ENCODE measurements around the gene HIKESHI.
"Not testable (repeated sequence)": the region's sequence is repeated elsewhere in the genome, so short reads cannot be mapped to it uniquely, and the experiment has no call there.

HIKESHI gene, protein sequence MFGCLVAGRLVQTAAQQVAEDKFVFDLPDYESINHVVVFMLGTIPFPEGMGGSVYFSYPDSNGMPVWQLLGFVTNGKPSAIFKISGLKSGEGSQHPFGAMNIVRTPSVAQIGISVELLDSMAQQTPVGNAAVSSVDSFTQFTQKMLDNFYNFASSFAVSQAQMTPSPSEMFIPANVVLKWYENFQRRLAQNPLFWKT

DNA sequence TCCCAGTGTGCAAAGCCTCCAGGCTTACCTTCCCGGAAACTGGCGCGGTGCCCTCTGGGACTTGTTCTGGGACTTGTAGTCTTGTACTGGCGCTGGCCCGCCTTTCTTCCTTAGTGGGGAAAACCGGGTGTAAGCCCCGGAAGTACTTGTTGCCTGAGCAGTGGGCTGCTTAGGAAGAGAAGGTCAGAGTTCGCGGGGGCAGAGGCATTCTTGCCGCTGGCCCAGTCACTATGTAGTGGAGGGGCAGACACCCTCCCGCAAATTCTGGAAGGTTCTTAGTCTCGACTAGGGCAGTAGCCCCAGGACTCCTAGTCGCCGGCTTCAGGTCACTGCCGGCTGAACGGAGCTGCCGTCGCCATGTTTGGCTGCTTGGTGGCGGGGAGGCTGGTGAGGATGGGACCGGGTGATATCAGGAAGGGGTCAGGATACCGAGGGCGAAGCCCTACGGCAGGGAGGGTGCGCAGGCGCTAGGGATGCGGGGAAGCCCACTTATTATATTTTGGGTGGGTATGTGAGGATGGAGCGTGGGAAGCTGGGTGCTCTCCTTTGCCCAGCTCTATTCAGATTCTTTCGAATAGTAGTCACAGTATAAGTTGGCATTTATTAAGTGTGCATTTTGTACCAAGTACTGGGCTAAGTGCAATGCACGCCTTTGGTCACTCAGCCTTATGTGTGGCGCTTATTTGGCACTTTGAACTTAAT is at the start of gene HIKESHI:
Gene HIKESHI (plus strand): TSS at position 149 of the 702 bp plus-strand sequence. CDS start 209 bp downstream, at position 358.
- no peak for FAIRE-seq

DNA sequence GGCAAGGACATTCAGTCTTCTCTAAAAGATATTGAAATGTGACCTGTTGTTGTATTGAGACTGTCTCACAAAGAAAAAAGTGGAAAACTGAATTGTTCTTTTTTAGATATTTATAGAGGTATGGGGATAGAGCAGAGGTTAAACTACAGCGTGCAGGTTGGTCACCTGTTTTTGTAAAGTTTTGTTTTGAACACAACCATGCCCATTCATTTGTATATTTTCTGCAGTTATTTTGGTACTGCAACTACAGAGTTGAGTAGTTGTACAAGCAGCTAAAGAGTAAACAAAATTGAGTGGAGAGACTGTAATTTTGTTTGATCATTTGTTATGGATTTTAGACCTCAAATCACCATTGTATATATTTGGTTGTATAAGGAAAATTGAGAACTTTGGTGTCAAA is 46.1 kb upstream of the HIKESHI start:
- FAIRE-seq, result no peak

DNA sequence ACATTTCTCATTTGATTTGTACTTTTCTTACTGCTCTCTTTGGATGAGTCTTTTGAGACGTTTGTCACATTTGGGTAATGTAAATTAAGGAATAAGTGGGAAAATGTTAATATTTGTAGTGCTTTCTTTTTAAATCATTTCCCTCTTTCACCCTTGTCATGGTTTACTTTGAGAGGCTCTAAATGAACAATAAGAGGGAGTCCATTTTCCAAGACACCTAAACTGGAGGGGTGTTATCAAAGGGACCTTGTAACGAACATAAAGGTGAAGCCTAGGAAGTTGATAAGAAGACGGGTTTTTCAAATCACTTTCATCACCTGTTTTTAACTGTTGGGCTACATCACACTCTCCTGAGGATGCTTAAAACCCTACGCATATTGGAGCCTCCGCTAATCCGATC is 45.4 kb upstream of the HIKESHI start:
- no peak for FAIRE-seq

DNA sequence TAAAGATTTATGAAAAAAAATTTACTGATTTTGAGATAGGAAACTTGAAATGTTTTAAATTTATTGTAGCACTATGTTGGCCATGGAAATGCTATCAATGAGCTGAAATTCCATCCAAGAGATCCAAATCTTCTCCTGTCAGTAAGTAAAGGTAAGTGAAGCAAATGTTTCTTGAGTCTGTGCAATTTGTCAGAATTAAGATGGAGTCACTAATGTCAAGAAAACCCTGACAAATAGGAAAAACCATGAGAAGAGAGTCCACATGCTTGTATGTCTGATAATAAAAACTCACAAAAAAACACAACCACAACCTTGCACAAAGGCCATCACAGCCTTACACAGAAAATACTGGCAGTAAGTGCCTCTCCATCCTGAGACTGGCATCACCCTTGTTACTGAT is 44.6 kb upstream of the HIKESHI start:
- no peak for FAIRE-seq

DNA sequence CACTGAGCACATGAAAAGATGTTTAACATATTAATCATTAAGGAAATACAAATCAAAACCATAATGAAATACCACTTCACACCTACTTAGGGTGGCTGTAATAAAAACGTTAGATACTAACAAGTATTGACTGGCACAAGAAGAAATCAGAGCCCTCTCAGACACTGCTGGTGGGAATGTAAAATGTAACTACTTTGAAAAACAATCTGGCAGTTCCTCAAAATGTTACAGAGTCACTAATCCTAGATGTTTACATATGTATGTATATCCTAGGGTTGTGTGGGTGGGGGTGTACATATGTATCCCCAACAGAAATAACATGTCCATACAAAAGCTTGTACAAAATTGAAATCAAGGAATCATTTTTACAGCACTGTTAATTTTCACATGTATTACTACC is 42.3 kb upstream of the HIKESHI start:
- no peak for FAIRE-seq

DNA sequence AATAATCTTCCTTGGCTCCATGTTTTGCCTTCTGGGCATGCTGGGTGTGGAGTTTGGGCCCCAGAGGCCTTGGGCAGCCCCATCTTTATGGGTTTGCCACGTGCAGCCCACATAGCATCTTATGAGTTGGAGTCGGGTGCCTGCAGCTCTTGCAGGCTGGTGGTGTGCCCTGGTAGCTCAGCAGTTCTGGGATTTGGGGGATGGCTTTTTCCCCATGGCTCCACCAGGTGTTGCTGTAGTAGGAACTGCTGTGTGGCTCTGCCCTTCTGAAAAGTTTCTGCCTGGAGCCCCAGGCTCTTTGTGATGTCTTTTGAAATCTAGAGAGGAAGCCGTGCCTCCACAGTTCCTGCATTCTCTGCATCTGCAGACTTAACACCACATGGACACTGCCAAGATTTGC is 40.7 kb upstream of the HIKESHI start:
- FAIRE-seq, result no peak

DNA sequence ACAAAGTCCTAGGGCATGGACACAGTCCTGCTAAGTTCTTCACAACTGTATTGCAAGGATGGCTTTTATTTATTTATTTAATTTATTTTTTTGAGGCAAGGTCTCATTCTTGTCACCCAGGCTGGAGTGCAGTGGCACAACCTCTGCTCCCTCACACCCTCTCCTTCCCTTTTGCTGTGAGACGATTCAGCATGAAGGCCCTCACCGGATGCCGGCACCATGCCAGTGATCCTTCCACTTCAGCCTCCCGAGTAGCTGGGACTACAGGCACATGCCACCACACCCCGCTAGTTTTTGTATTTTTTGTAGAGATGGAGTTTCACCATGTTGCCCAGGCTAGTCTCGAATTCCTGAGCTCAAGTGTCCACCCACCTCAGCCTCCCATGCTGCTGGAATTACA is 39.7 kb upstream of the HIKESHI start:
- FAIRE-seq, result no peak

DNA sequence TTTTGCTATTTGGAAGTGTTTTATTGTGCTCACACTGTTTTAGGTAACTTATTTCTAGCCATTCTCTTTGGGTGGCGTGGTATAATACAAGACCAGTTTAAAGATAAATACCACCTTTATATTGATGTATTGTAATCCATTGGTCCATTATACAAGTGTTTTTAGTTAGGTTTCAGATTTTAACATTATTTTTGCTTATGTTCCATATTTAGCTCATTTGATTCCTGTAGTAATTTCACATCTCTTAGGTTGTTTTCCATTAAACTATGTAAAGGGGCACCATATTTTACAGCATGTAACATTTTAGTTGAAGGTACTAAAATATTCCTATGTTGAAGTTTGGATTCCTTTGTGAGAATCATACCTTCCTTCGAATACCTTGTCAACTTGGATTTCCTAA is 37.4 kb upstream of the HIKESHI start:
- no peak for FAIRE-seq

DNA sequence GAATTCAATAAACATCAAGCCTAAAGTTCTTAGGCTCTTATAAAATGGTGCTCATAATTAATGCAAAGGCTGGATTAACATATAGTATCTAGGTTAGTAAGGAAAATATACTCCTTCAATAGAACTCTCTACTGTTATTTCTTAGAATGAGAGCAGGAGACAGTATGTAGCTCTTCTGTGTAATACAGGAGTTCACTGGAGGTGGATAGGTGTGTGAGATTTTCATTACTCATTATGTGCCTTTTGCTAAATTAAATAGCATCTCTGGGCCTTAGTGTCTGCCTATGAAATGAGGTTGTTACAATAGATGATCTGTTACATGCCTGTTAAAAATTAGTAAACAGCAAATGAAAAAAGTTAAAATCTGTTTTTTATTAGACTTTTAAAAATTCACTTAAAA is 36.8 kb upstream of the HIKESHI start:
- FAIRE-seq, result no peak

DNA sequence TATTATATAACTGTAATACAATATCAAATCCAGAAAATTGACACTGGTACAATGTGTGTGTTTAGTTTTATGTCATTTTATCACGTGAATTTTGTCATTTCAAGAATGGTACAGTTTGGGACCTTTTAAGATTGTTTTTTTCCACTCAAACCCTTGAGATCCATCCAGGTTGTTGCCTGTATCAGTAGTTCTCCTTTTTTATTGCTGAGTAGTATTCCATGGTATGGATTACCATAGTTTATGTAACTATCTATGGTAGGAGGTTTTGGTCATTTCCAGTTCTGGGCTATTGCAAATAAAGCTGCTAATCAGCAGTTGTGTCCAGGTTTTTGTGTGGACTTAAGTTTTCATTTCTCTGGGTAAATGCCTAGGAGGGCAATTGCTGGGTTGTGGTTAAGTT is 32.4 kb upstream of the HIKESHI start:
- no peak for FAIRE-seq

DNA sequence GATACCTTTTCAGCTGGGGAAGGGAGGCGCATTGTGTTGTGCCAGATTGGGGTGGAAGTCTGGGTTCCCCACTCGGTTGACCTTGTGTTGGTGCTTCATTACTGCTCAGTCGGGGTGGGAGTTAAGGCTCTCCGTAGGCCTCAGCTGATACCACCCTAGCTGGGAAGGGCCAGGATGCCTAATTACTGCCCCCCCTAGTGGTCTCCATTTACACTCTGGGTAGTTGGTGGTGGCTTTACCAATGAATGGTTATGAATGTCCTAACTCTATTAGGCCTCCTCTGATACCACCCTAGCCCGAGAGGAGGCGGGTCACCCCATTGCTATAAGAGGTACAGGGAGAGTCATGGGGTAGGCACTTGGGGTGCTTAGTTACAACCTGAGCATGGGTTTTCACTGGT is 27.5 kb upstream of the HIKESHI start:
- no peak for FAIRE-seq

DNA sequence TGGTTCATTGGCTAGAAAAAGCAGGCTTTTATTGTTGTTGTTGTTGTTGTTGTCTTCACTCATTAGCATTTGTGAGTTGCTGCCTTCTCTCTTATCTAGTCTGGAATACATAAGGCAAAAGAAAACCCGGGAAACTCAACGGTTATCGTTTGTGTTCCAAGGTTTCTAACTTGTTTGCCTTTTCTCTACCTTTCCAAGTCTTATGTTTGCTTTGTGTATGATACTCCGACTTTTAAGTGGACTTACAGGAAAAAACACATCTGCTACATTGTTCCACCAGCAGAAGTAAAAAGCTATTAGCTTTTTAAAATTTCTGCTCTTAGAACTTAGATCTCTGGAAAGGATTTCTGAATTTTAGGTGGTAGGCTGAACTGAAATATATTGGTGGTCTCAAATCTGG is 27.0 kb upstream of the HIKESHI start:
- FAIRE-seq, result no peak

DNA sequence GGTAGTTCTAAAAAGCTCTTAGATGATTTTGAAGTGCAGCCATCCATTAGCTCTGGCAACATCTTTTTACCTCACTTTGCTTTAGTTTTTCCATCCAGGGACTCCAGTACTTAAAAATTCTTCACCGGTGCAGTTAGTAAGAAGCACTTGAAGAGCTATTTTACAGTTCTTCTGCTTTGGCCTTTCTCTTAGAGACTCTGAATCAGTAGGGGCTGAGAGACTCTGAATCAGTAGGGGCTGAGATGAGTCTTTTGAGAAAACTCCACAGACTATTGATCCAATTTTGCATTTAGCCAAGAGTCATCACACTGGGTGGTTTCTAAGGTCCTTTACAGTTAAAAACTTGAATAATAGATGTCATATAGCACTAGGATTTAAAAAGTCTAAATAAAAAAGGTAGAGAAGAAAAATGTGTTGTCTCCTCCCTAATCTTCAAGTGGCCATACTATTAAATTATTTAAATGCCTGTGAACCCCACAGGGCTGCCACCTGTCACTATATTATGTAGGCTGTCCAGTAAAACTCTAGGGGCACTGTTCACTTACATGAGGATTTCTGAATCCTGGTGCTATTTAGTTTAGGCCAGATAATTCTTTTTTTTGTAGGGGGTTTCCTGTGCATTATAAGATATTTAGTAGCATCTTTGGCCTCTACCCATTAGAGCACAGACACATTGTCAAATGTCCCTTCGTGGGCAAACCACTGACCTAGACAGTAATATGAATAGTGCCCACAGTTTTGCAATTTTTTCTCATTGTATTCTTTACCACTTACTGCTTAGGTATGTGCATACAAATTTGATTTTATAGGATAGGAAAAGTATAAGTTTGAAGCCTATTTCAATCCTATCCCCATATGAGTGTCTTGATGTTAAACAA is 26.3 kb upstream of the HIKESHI start:
- no peak for FAIRE-seq

DNA sequence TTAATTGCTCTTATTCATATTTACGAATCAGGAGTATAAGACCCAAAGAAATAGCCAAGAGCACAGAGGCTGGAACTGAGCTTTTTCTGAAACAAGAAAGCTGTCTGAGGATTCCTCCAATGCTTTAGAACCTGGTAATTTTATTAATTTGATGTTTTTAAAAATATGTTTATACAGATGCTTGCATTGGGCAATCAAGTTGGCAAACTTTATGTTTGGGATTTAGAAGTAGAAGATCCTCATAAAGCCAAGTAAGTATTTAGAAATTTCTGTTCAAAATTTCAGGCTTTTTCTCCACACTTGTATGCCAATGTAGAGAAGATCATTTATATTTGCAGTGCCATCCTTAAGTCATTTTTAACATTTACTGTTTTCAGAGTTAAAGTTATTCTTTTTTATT is 24.3 kb upstream of the HIKESHI start:
- FAIRE-seq, result no peak

DNA sequence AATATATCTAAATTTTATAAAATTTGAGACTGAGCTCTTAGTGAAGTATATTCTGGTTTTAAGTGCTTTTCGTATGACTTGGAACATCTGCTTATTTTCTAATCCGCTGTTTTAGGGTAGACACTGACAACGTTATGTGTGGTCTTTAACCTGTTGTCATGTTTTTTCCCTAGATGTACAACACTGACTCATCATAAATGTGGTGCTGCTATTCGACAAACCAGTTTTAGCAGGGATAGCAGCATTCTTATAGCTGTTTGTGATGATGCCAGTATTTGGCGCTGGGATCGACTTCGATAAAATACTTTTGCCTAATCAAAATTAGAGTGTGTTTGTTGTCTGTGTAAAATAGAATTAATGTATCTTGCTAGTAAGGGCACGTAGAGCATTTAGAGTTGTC is 23.8 kb upstream of the HIKESHI start:
- no peak for FAIRE-seq

DNA sequence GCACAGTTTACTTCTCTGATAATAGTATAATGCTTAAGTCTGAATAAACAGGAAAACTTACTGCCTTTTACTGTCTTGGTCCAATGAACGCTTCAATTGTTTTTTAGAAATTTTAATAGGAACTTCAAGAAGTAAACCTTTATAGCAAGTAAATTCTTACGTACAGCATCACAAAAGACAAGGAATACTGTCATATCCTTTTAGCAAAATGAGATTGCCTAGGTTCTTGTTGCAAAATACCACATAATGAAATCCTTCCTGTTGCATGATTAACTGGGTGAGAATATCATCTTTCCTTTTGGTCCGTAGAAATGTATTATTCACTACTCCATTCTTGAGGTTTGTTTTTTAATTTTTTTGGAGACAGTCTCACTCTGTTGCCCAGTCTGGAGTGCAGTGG is 22.3 kb upstream of the HIKESHI start:
- no peak for FAIRE-seq

DNA sequence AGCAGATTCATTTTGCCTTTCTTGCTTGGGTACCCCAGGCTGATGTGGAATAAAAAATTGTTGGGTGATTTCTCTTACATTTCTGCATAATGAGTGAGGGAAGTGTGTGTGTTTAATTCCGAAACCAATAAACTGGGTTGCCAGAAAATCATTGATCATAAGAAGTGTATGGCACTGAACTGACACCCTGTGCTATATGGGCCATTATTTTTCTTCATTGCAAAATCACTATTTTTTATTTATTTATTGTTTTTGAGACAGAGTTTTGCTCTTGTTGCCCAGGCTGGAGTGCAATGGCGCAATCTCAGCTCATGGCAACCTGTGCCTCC is 14.6 kb upstream of the HIKESHI start:
- FAIRE-seq, result no peak

DNA sequence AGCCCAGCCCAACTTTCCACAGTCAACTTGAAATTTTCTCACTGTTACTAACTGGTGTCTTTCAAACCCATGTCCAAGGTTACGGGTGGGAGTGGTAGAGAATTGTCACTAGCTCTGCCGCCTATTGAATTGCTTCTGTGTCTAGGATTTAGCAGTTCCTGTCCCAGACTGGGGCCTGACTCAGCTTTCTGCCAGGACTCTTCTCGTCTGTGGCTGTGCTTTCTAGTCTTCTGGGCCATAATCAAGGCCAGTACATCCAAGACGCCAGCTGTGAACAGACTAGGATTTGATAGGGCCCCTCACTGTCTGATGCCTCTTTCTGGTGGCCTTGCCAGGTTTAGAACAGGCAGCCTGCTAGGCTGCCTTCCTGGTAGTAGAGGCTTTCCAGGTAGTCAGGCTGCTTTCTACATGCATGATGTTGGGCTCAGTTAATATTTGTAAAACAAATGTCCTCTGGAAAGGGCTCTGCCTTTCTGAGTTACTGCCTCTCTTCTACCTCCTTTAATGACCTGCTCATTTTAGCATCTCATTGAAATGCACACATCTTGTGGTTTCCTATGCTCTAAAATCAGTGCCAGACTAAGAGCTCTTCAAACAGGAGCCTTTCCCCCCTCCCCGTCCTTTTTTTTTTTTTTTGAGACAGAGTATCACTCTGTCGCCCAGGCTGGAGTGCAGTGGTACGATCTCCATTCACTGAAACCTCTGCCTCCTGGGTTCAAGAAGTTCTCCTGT is 13.1 kb upstream of the HIKESHI start:
- no peak for FAIRE-seq

DNA sequence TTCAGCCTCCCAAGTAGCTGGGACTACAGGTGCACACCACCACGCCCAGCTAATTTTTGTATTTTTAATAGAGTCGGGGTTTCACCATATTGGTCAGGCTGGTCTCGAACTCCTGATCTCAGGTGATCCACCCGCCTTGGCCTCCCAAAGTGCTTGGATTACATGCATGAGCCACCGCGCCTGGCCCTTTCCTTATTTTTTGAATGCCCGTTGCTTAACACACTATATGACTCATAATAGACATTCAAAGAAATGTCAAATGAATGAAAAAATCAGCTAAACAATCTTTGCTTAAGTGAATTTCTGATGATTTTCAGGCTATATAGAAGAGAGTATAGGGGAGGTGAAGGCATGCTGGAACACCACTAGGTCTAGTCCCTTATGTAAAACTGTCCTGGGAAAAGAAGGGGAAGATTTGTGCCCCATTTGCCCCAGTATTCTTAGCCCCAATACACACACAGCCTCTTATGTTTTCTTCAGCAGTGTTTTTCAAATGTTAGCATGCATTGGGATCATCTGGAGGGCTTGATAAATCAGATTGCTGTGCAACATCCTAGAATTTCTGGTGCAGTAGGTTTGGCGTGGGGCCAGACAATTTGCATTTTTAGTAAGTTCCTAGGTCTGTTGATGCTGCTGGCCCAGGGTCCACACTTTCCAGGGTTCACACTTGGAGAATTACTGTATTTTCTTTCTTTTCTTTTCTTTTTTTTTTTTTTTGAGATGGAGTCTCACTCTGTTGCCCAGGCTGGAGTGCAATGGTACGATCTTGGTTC is 12.3 kb upstream of the HIKESHI start:
- FAIRE-seq, result not testable (repeated sequence)

DNA sequence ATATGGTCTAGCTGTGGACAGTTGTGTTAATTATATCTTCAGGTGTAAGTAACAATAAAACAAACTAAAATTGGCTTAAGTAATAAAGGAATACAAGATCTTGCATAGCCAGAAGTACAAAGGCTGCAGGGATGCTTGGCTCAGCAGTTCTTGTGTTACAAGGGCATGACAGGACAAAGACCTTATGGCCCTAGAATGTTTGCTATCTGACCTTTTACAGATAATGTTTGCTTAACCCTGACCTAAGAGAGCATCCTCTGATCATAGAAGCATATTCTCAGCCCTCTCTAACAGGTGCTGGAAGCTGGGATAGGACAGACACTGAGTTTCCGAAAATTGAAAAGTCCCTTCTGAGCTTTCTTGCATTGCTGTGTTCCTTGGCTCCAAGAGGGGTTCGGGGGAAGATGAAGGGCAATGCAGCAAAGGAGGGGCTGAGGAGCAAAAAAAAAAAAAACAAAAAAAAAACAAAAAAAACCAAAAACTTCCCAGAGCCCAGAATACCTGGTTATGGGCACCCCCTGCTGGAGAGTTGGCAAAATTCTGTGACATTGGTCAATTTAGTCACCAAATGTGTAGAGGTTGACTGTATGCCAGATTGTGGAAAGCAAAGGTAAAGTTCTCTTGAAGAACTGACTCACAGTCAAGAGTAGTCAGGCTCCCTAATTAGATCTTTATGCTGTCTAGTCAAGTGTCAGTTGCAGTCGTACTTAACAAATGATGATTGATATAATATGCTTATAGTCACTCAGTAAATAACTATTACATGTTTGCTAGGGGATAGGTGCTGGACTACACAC is 10.4 kb upstream of the HIKESHI start:
- FAIRE-seq, result no peak

DNA sequence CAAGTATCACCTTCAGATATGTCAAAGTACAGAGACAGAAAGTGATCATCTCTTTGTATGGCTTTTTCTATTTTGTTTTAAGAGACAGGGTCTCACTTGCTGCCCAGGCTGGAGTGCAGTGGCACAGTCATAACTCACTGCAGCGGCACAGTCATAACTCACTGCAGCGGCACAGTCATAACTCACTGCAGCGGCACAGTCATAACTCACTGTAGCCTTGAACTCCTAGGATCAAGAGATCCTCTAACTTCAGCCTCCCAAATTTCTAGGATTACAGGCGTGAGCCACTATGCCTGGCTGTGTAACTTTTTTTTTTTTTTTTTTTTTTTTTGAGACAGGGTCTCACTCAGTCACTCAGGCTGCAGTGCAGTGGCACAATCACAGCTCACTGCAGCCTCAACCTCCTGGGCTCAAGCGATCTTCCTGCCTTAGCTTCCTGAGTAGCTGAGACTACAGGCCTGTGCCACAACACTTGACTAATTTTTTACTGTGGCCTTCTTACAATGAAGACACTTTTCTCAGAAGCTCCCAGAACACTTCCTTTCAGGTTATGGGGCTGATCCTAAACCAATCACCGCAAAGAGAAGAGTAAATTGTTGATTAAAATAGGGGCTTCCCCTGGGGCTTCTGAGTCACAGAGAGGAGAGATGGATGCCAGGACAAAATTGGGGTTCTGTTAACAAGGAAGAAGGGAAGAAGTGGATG is 9.0 kb upstream of the HIKESHI start:
- no peak for FAIRE-seq
